ENCODE data around the gene CFAP99. TPM values are rescaled to one million over a fixed set of nuclear protein-coding genes. Genes with fewer than 3 reads are reported as not detected.
A peak's percentile ranks its signal among the peaks of the same experiment; 100 is the strongest.
"Not testable (repeated sequence)": the region's sequence is repeated elsewhere in the genome, so short reads cannot be mapped to it uniquely, and the experiment has no call there.

Gene CFAP99
- polyA plus RNA-seq, 3 donors, result 0.15 to 0.27 TPM; not detected in 1

GRCh38 chr4:2428496-2429213 lies 9.9 kb downstream of the CFAP99 start:
- WGBS (ENCODE audit: insufficient coverage), result 93% methylated on average over 21 of the region's 25 CpGs
- TF ChIP-seq, protein P1, sequence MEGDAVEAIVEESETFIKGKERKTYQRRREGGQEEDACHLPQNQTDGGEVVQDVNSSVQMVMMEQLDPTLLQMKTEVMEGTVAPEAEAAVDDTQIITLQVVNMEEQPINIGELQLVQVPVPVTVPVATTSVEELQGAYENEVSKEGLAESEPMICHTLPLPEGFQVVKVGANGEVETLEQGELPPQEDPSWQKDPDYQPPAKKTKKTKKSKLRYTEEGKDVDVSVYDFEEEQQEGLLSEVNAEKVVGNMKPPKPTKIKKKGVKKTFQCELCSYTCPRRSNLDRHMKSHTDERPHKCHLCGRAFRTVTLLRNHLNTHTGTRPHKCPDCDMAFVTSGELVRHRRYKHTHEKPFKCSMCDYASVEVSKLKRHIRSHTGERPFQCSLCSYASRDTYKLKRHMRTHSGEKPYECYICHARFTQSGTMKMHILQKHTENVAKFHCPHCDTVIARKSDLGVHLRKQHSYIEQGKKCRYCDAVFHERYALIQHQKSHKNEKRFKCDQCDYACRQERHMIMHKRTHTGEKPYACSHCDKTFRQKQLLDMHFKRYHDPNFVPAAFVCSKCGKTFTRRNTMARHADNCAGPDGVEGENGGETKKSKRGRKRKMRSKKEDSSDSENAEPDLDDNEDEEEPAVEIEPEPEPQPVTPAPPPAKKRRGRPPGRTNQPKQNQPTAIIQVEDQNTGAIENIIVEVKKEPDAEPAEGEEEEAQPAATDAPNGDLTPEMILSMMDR (IDR thresholded peaks at IDR 0.05), result no peak
- Histone ChIP-seq H3K79me2 (ENCODE audit: insufficient read depth, low read length) (no peaks in the 10 kb centered on the region), H3K36me3 (replicated peaks in 1 of 2; ENCODE audit: control insufficient read depth in 1 of 2, insufficient read depth in 2 of 2, low read length in 2 of 2) (no peaks in the 10 kb centered on the region), H3K4me2 (replicated peaks; ENCODE audit: extremely low read depth, low read length, poor library complexity, severe bottlenecking) (no peak overlapping the region), H2AFZ (ENCODE audit: insufficient read depth, low read depth, low read length, poor library complexity, severe bottlenecking) (no peak overlapping the region), H4K20me1 (ENCODE audit: insufficient read depth, low read length) (no peaks in the 10 kb centered on the region), H3K27ac (ENCODE audit: low read depth in 1 of 2, low read length in 2 of 2) (no peak overlapping the region), H3K27me3 (ENCODE audit: control insufficient read depth in 2 of 2, insufficient read depth in 2 of 2, low read length in 2 of 2) (no peaks in the 10 kb centered on the region), H3K9me3 (replicated peaks in 1 of 2; ENCODE audit: control insufficient read depth in 1 of 2, insufficient read depth in 1 of 2, low read length in 2 of 2) (peaks cover 0 to 19% of the 10 kb centered on the region in 2 donors), H3K9ac (ENCODE audit: insufficient read depth, low read length, poor library complexity, severe bottlenecking) (no peak overlapping the region), H3K4me1 (ENCODE audit: control insufficient read depth in 1 of 2, insufficient read depth in 2 of 2, low read length in 2 of 2) (no peaks in the 10 kb centered on the region), H3K4me3 (replicated peaks in 1 of 3; ENCODE audit: low read depth in 2 of 3, low read length in 3 of 3) (no peak overlapping the region)
- intact Hi-C loops (cut with micrococcal nuclease), result no loop called here
- peak in 1 of 3 donors; percentile 15 for DNase-seq
- Mint-ChIP-seq H3K36me3 (no peaks in the 10 kb centered on the region), H3K4me1 (no peaks in the 10 kb centered on the region), H3K9me3 (peaks cover 2 to 25% (median 5%) of the 10 kb centered on the region in 7 donors), H3K27me3 (ENCODE audit: low read depth in 3 of 3) (peaks cover under 1 to 4% (median 4%) of the 10 kb centered on the region in 3 donors), H3K4me3 (no peak overlapping the region), H3K27ac (no peak overlapping the region)

DNA sequence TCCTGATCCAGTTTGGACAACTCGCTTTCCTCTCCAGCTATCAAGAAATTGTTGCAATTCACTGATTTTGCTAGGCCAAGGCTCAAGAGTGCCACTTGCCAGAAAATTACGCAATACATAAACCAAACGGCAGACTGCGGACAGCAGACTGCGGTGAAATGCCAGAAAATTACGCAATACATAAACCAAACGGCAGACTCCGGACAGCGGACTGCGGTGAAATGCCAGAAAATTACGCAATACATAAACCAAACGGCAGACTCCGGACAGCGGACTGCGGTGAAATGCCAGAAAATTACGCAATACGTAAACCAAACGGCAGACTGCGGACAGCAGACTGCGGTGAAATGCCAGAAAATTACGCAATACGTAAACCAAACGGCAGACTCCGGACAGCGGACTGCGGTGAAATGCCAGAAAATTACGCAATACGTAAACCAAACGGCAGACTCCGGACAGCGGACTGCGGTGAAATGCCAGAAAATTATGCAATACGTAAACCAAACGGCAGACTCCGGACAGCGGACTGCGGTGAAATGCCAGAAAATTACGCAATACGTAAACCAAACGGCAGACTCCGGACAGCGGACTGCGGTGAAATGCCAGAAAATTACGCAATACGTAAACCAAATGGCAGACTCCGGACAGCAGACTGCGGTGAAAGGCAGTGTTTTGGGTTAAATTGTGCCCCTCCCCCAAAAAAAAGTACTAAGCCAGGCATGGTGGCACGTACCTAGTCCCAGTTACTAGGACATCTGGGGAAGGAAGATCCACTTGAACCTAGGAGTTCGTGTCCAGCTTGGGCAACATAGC lies 11.4 kb downstream of the CFAP99 start:
- H3K4me1 ChIP-seq (ENCODE audit: control insufficient read depth in 1 of 2, insufficient read depth in 2 of 2, low read length in 2 of 2); H3K36me3 ChIP-seq (replicated peaks in 1 of 2; ENCODE audit: control insufficient read depth in 1 of 2, insufficient read depth in 2 of 2, low read length in 2 of 2); H3K27me3 ChIP-seq (ENCODE audit: control insufficient read depth in 2 of 2, insufficient read depth in 2 of 2, low read length in 2 of 2); H3K4me3 Mint-ChIP-seq; H2AFZ ChIP-seq (ENCODE audit: insufficient read depth, low read depth, low read length, poor library complexity, severe bottlenecking); H3K79me2 ChIP-seq (ENCODE audit: insufficient read depth, low read length); intact Hi-C loops (cut with micrococcal nuclease); H3K9ac ChIP-seq (ENCODE audit: insufficient read depth, low read length, poor library complexity, severe bottlenecking); H4K20me1 ChIP-seq (ENCODE audit: insufficient read depth, low read length); H3K4me2 ChIP-seq (replicated peaks; ENCODE audit: extremely low read depth, low read length, poor library complexity, severe bottlenecking); H3K36me3 Mint-ChIP-seq; H3K4me1 Mint-ChIP-seq; H3K27me3 Mint-ChIP-seq (ENCODE audit: low read depth in 3 of 3); H3K4me3 ChIP-seq (replicated peaks in 1 of 3; ENCODE audit: low read depth in 2 of 3, low read length in 3 of 3): not testable (repeated sequence)
- H3K27ac ChIP-seq (ENCODE audit: low read depth in 1 of 2, low read length in 2 of 2), result peak overlapping the region in 1 of 2 donors; percentile 7
- peaks cover 0 to 19% of the 10 kb centered on the region in 2 donors for H3K9me3 ChIP-seq (replicated peaks in 1 of 2; ENCODE audit: control insufficient read depth in 1 of 2, insufficient read depth in 1 of 2, low read length in 2 of 2)
- peak in 1 of 3 donors; percentile 19 for DNase-seq
- WGBS (ENCODE audit: insufficient coverage), result 76% methylated on average over 6 of the region's 49 CpGs
- Mint-ChIP-seq H3K27ac (peak overlapping the region in 3 of 7 donors; percentile 3 to 77 (median 64)), H3K9me3 (peaks cover 4 to 25% (median 5%) of the 10 kb centered on the region in 7 donors)
